Measurements from ENCODE around the gene VWA5B2. TPM values are rescaled to one million over a fixed set of nuclear protein-coding genes. Genes with fewer than 3 reads are reported as not detected.

VWA5B2 gene
- total and polyA plus RNA-seq, 2 of the 4 experiments (the other 2 are of a cell fraction), result not detected

GRCh38 chr3:184189421-184189820 lies 40.0 kb upstream of the VWA5B2 start:
- no peak for DNase-seq
- Histone ChIP-seq H3K4me3 (ENCODE audit: insufficient read depth, low read depth, low read length) (no peak overlapping the region), H4K91ac (ENCODE audit: insufficient read depth, low read depth, low read length) (no peak overlapping the region), H3K79me1 (ENCODE audit: low read depth in 1 of 2, low read length in 2 of 2) (peaks cover 30 to 47% of the 10 kb centered on the region in 2 experiments), H3K9me1 (ENCODE audit: insufficient read depth, low read length) (0 out of 2 replicates have a peak, but pooled peaks cover 8% of the 10 kb centered on the region), H3K56ac (ENCODE audit: extremely low read depth, insufficient read depth, low read length) (no peak overlapping the region), H3K9ac (ENCODE audit: low read depth, low read length) (no peak overlapping the region), H2AK9ac (replicated peaks; ENCODE audit: low read depth, low read length, poor library complexity) (no peak overlapping the region), H2AK5ac (ENCODE audit: low read depth, low read length) (no peak overlapping the region), H3K18ac (ENCODE audit: low read depth, low read length) (no peak overlapping the region), H3K9me3 (ENCODE audit: control insufficient read depth, insufficient read depth, low read length) (no peaks in the 10 kb centered on the region), H3K23ac (ENCODE audit: low read depth, low read length) (no peak overlapping the region), H2BK20ac (ENCODE audit: low read depth, low read length) (no peak overlapping the region), H4K8ac (ENCODE audit: low read depth in 2 of 2, low read length in 2 of 2) (no peak overlapping the region), H3K27me3 (ENCODE audit: control insufficient read depth, insufficient read depth, low read length) (no peaks in the 10 kb centered on the region), H3K36me3 (ENCODE audit: control insufficient read depth, insufficient read depth, low read length) (peaks cover 58% of the 10 kb centered on the region), H4K5ac (ENCODE audit: low read depth, low read length) (no peak overlapping the region), H2BK120ac (ENCODE audit: low read depth, low read length) (no peak overlapping the region), H3K14ac (replicated peaks; ENCODE audit: low read depth, low read length) (no peak overlapping the region), H2AFZ (replicated peaks; ENCODE audit: low read length, poor library complexity) (peak overlapping the region; percentile 15), H4K20me1 (ENCODE audit: insufficient read depth, low read length) (peaks cover 19% of the 10 kb centered on the region; the same call in 1 of the 2 replicates), H3K4me1 (ENCODE audit: control insufficient read depth, insufficient read depth, low read length) (peaks cover 3% of the 10 kb centered on the region; the same call in 1 of the 2 replicates), H3K4me2 (ENCODE audit: low read depth, low read length) (no peak overlapping the region), H3K27ac (ENCODE audit: insufficient read depth, low read length) (no peak overlapping the region), H2BK15ac (ENCODE audit: low read depth, low read length) (no peak overlapping the region), H2BK5ac (ENCODE audit: low read depth, low read length, poor library complexity, severe bottlenecking) (no peak overlapping the region), H3K4ac (ENCODE audit: low read depth, low read length) (no peak overlapping the region)
- no peak for ATAC-seq (ENCODE audit: low read depth)
- intact Hi-C loops (cut with micrococcal nuclease), result no loop called here
- in situ Hi-C loops (cut with MboI; ENCODE audit: low sequenced_read_pairs), result no loop called here
- dilution Hi-C loops (cut with HindIII; ENCODE audit: low sequenced_read_pairs, unreplicated experiment), result no loop called here
- WGBS, 2 experiments (ENCODE audit: extremely low coverage in 2 of 2, insufficient read length in 1 of 2), result 80% methylated on average over 4 of the region's 13 CpGs; no CpG with 5 or more reads in 1 of the 2 experiments
- ChIA-PET CTCF (no interaction called here), POLR2A (ENCODE audit: unreplicated experiment) (no interaction called here)
- no peak for TF ChIP-seq CTCF (conservative IDR thresholded peaks at IDR 0.05; ENCODE audit: low read depth, low read length)
- TF ChIP-seq NFE2L2 (IDR thresholded peaks at IDR 0.05; ENCODE audit: low read depth, low read length), result no peak
- TF ChIP-seq RCOR1 (IDR thresholded peaks at IDR 0.05; ENCODE audit: insufficient replicate concordance, low read length), result no peak
- TF ChIP-seq RFX5 (IDR thresholded peaks at IDR 0.05; ENCODE audit: low read depth, low read length), result no peak
- TF ChIP-seq RAD21 (IDR thresholded peaks at IDR 0.05; ENCODE audit: low read length), result no peak
- no peak for TF ChIP-seq CEBPB (IDR thresholded peaks at IDR 0.05; ENCODE audit: low read depth, low read length)
- TF ChIP-seq MAZ (IDR thresholded peaks at IDR 0.05; ENCODE audit: borderline replicate concordance, low read depth, low read length), result no peak
- TF ChIP-seq POLR2A (IDR thresholded peaks at IDR 0.05; ENCODE audit: low read depth, low read length), result no peak
- no peak for TF ChIP-seq FOS (IDR thresholded peaks at IDR 0.05; ENCODE audit: low read depth, low read length)
- no peak for TF ChIP-seq MXI1 (IDR thresholded peaks at IDR 0.05; ENCODE audit: borderline replicate concordance, low read depth, low read length)
- no peak for TF ChIP-seq BHLHE40 (IDR thresholded peaks at IDR 0.05; ENCODE audit: low read depth, low read length)
- no peak for TF ChIP-seq MAFK (IDR thresholded peaks at IDR 0.05; ENCODE audit: low read depth, low read length)
- TF ChIP-seq ELK1 (IDR thresholded peaks at IDR 0.05; ENCODE audit: borderline replicate concordance, low read depth, low read length), result no peak
- TF ChIP-seq USF2 (IDR thresholded peaks at IDR 0.05; ENCODE audit: low read depth, low read length), result no peak
- TF ChIP-seq CHD1 (IDR thresholded peaks at IDR 0.05; ENCODE audit: low read depth, low read length), result no peak
- no peak for TF ChIP-seq SMC3 (IDR thresholded peaks at IDR 0.05; ENCODE audit: low read depth, low read length)
- BruUV-seq (replicated peaks), result no TSS peak
